SK-N-SH (cell line): ENCODE data around the gene SCYGR6. TPM values are rescaled to one million over a fixed set of nuclear protein-coding genes. Genes with fewer than 3 reads are reported as not detected.

Source experiments
- CTCF ChIA-PET: fragments of 300-600, 350-600 bp; formaldehyde crosslinking; extraction: SDS; loops from one replicate; lab custom pipeline; 2021; lab: Yijun Ruan, JAX
- POLR2A ChIA-PET: fragments of 350-600 bp; sonication (Branson Sonifier 250); formaldehyde crosslinking; extraction: SDS; loops from one replicate; lab custom pipeline; 2020; ENCODE audit warnings: antibody characterized with exemption, inconsistent platforms; lab: Yijun Ruan, JAX
- DNase-seq: peaks from one replicate; pipeline ENCODE4 v3.0.0; 2012
- H2AFZ ChIP-seq: fragments of 200-600 bp; sonication (generic); 2 replicates; pipeline ENCODE4 v1.8.1; 2016; ENCODE audit warnings: antibody characterized with exemption, mild to moderate bottlenecking, low read depth
- H3F3A ChIP-seq: fragments of 200-600 bp; sonication (generic); replicated peaks from 2 replicates; pipeline ENCODE3; 2016; ENCODE audit warnings: antibody characterized with exemption, mild to moderate bottlenecking; ENCODE audit not compliant: insufficient read depth
- H3K27ac ChIP-seq, 2 experiments: fragments of 200-500 bp in 1 of 2; fragments of 200-600 bp in 1 of 2; sonication (Bioruptor generic) in 1 of 2; sonication (generic), shearing (Covaris generic) in 1 of 2; 2 replicates each; pipeline versions ENCODE4 v1.5.1 to v1.6.1; 2014 to 2016; ENCODE audit warnings: low read depth in 2 of 2, inconsistent platforms in 1 of 2, low read length in 1 of 2, mild to moderate bottlenecking in 1 of 2, mixed read lengths in 1 of 2
- H3K27me3 ChIP-seq: fragments of 200-600 bp; sonication (generic), shearing (Covaris generic); 2 replicates; pipeline ENCODE4 v1.6.1; 2016; ENCODE audit warnings: mixed run types; ENCODE audit not compliant: insufficient read depth
- H3K36me3 ChIP-seq, 2 experiments: fragments of 200-500 bp in 1 of 2; fragments of 200-600 bp in 1 of 2; sonication (Bioruptor generic) in 1 of 2; sonication (generic) in 1 of 2; replicated peaks in 1 of 2; 2 replicates each; pipeline versions ENCODE3 to v1.5.1; 2014 to 2016; ENCODE audit warnings: low read length in 1 of 2, mild to moderate bottlenecking in 1 of 2; ENCODE audit not compliant: insufficient read depth in 2 of 2, control insufficient read depth in 1 of 2
- H3K4me1 ChIP-seq, 2 experiments: fragments of 200-500 bp in 1 of 2; fragments of 200-600 bp in 1 of 2; sonication (Bioruptor generic) in 1 of 2; sonication (generic), shearing (Covaris generic) in 1 of 2; 2 replicates each; pipeline versions ENCODE4 v1.5.1 to v1.6.1; 2014 to 2016; ENCODE audit warnings: low read depth in 1 of 2, low read length in 1 of 2, mixed run types in 1 of 2; ENCODE audit not compliant: insufficient read depth in 2 of 2, control insufficient read depth in 1 of 2
- H3K4me2 ChIP-seq: fragments of 200-600 bp; sonication (generic), shearing (Covaris generic); 2 replicates; pipeline ENCODE4 v1.6.1; 2017; ENCODE audit warnings: mixed run types
- H3K4me3 ChIP-seq, 2 experiments: fragments of 200-500 bp in 1 of 2; fragments of 200-600 bp in 1 of 2; sonication (Bioruptor generic) in 1 of 2; sonication (generic), shearing (Covaris generic) in 1 of 2; 2 replicates each; pipeline versions ENCODE4 v1.5.1 to v1.8.1; 2014 to 2016; ENCODE audit warnings: low read depth in 2 of 2, inconsistent platforms in 1 of 2, low read length in 1 of 2, mild to moderate bottlenecking in 1 of 2, mixed read lengths in 1 of 2, moderate library complexity in 1 of 2
- H3K79me2 ChIP-seq: fragments of 200-600 bp; sonication (generic); 2 replicates; pipeline ENCODE4 v1.8.1; 2017; ENCODE audit warnings: mild to moderate bottlenecking; ENCODE audit not compliant: insufficient read depth
- H3K9ac ChIP-seq: fragments of 200-600 bp; sonication (generic); 2 replicates; pipeline ENCODE4 v1.6.1; 2017; ENCODE audit warnings: mixed run types
- H3K9me2 ChIP-seq: fragments of 200-600 bp; sonication (generic); 2 replicates; pipeline ENCODE4 v1.6.1; 2017; ENCODE audit warnings: mixed run types
- H3K9me3 ChIP-seq: fragments of 200-600 bp; sonication (generic); 2 replicates; pipeline ENCODE4 v1.6.1; 2017; ENCODE audit warnings: mixed run types, mild to moderate bottlenecking, moderate library complexity
- H4K20me1 ChIP-seq: fragments of 200-600 bp; sonication (generic); 2 replicates; pipeline ENCODE4 v1.6.1; 2017; ENCODE audit warnings: mild to moderate bottlenecking, mixed run types; ENCODE audit not compliant: insufficient read depth
- CTCF ChIP-seq: fragments of 200-600 bp; sonication (generic); IDR thresholded peaks from 2 replicates; pipeline ENCODE4 v1.6.1; 2017; ENCODE audit warnings: antibody characterized with exemption, mild to moderate bottlenecking, moderate library complexity
- EZH2phosphoT487 ChIP-seq: fragments of 200-600 bp; sonication (generic); IDR thresholded peaks from 2 replicates; pipeline ENCODE4 v1.6.1; 2017; ENCODE audit warnings: low read depth, mixed run types, mild to moderate bottlenecking, antibody characterized with exemption, moderate library complexity, borderline replicate concordance
- GATA2 ChIP-seq: sonication (generic); formaldehyde crosslinking; IDR thresholded peaks from 2 replicates; pipeline ENCODE4 v1.5.0; 2020; ENCODE audit warnings: mild to moderate bottlenecking, missing genetic modification reagents
- MAX ChIP-seq: IDR thresholded peaks from 2 replicates; pipeline ENCODE4 v1.4.0; 2012; ENCODE audit warnings: low read depth
- MEF2A ChIP-seq: IDR thresholded peaks from 2 replicates; pipeline ENCODE4 v1.4.0; 2012; ENCODE audit warnings: low read depth, borderline replicate concordance
- RAD21 ChIP-seq: IDR thresholded peaks from 2 replicates; pipeline ENCODE4 v1.6.1; 2012; ENCODE audit warnings: mild to moderate bottlenecking, low read length
- SMC3 ChIP-seq: IDR thresholded peaks from 2 replicates; pipeline ENCODE4 v1.6.1; 2012; ENCODE audit warnings: low read depth, low read length, improper control_type of control experiment
- TAF1 ChIP-seq: IDR thresholded peaks from 2 replicates; pipeline ENCODE4 v1.6.1; 2012; ENCODE audit warnings: low read depth, mild to moderate bottlenecking, low read length, moderate library complexity, borderline replicate concordance
- TCF12 ChIP-seq: IDR thresholded peaks from 2 replicates; pipeline ENCODE4 v1.4.0; 2012
- WGBS: methylation state at CpG from one replicate; pipeline ENCODE4 v1.1.6; 2017; ENCODE audit warnings: low lambda C conversion rate; 5-methylcytosine and 5-hydroxymethylcytosine counted together
- polyA plus RNA-seq, 3 experiments: library from polyadenylated mRNA; depleted of rRNA; stranded (reverse); fragments of >200 nt; gene quantifications; 2 replicates each; pipeline ENCODE4 v1.2.3, GENCODE V29; 2012

Gene SCYGR6
- polyA plus RNA-seq (2012; rRNA removed): not detected in 2 replicates
- not detected in 2 replicates for polyA plus RNA-seq (2012; cell fraction: cytosol; rRNA removed)
- polyA plus RNA-seq (2012; cell fraction: nucleus; rRNA removed): not detected in 2 replicates

GRCh38 chr2:227724394-227725039 lies at the start of gene SCYGR6:
TSS of gene SCYGR6 (minus strand) at chr2:227724757. CDS start at chr2:227724757, 0 bp downstream.
- Histone ChIP-seq H3K79me2 (no peaks in the 10 kb centered on the region), H2AFZ (no peak within 1 kb of the TSS), H3K9me2 (no peaks in the 10 kb centered on the region), H3F3A (no peaks in the 10 kb centered on the region), H3K36me3 (no peaks in the 10 kb centered on the region), H3K4me1 (no peaks in the 10 kb centered on the region), H3K4me2 (no peak within 1 kb of the TSS), H3K27ac (no peak within 1 kb of the TSS), H3K27me3 (peaks cover 43% of the 10 kb centered on the region), H4K20me1 (no peaks in the 10 kb centered on the region), H3K4me3 (no peak within 1 kb of the TSS), H3K9ac (no peak within 1 kb of the TSS), H3K9me3 (no peaks in the 10 kb centered on the region)
- TF ChIP-seq TAF1: no peak
- TF ChIP-seq GATA2: no peak
- no peak for TF ChIP-seq EZH2phosphoT487
- ChIA-PET POLR2A (no interaction called here), CTCF (no interaction called here)
- WGBS: 26% methylated on average over 6 of the region's 15 CpGs
- DNase-seq: no peak

GRCh38 chr2:227774011-227774624 lies 49.6 kb upstream of the SCYGR6 start:
- WGBS: 47% methylated on average over 15 of the region's 15 CpGs
- no peaks in the 10 kb centered on the region for H3K4me1 ChIP-seq

More at GRCh38 chr2:227774011-227774624, 49.6 kb upstream of the SCYGR6 start:
- Histone ChIP-seq H3K79me2 (no peaks in the 10 kb centered on the region), H3F3A (no peaks in the 10 kb centered on the region), H3K27me3 (no peaks in the 10 kb centered on the region), H3K4me3 (no peak overlapping the region), H3K4me2 (no peak overlapping the region), H3K9me2 (no peaks in the 10 kb centered on the region), H3K9ac (no peak overlapping the region), H3K36me3 (no peaks in the 10 kb centered on the region), H4K20me1 (no peaks in the 10 kb centered on the region), H3K9me3 (no peaks in the 10 kb centered on the region), H2AFZ (no peak overlapping the region), H3K27ac (no peak overlapping the region)
- CTCF ChIA-PET: interaction anchor here (1.1 to 1.8 kb wide), 2 partner anchors 17 to 116 kb away, joined by 3 read pairs; no protein-coding TSS in a partner anchor
- TF ChIP-seq CTCF (peak; percentile 45), MAX (no peak), MEF2A (no peak), SMC3 (peak; percentile 18; the same call in 1 of the 2 replicates), RAD21 (no peak), TCF12 (no peak), GATA2 (no peak)
- POLR2A ChIA-PET: no interaction called here
- DNase-seq: peak; percentile 14
